Caco-2 (cell line): Measurements from ENCODE around the gene BCO2. TPM values are rescaled to one million over a fixed set of nuclear protein-coding genes. Genes with fewer than 3 reads are reported as not detected.

Experiments
- BruUV-seq: library from RNA; stranded (reverse); fragments of 400-500 nt; replicated peaks from 2 replicates; lab custom pipeline; 2021; lab: Mats Ljungman, UMichigan
- CTCF ChIA-PET: fragments of 300-600 bp; sonication (Branson Sonifier 250); formaldehyde crosslinking; loops from one replicate; lab custom pipeline; 2022; ENCODE audit warnings: antibody characterized with exemption; lab: Charles Lee
- POLR2A ChIA-PET: fragments of 300-600 bp; sonication (Branson Sonifier 250); formaldehyde crosslinking; loops from one replicate; lab custom pipeline; 2022; ENCODE audit warnings: antibody characterized with exemption; lab: Charles Lee
- DNase-seq, 2 experiments: peaks; one replicate each; pipeline versions ENCODE4 v3.0.0 to v3.0.0-alpha.2; 2020 to 2022
- H3K27me3 ChIP-seq: replicated peaks from 2 replicates; pipeline ENCODE4 v1.6.0; 2011; ENCODE audit warnings: low read length; ENCODE audit not compliant: control insufficient read depth, insufficient read depth
- H3K36me3 ChIP-seq: 2 replicates; pipeline ENCODE4 v1.5.1; 2011; ENCODE audit warnings: low read length; ENCODE audit not compliant: control insufficient read depth, insufficient read depth
- H3K4me1 ChIP-seq: fragments of 250-450 bp; sonication (Bioruptor Pico); 2 replicates; pipeline ENCODE4 v1.5.1; 2020; ENCODE audit warnings: mild to moderate bottlenecking
- H3K4me3 ChIP-seq: 2 replicates; pipeline ENCODE4 v1.5.1; 2011; ENCODE audit warnings: low read depth, mild to moderate bottlenecking, control low read depth, low read length
- H3K9me3 ChIP-seq: fragments of 250-450 bp; sonication (Bioruptor Pico); 2 replicates; pipeline ENCODE4 v1.5.1; 2020; ENCODE audit warnings: mild to moderate bottlenecking, moderate library complexity
- H3K27ac Mint-ChIP-seq: one replicate; pipeline ENCODE4 v1.8.0; 2022; ENCODE audit warnings: mixed read lengths; ENCODE audit not compliant: unreplicated experiment
- H3K27me3 Mint-ChIP-seq: one replicate; pipeline ENCODE4 v1.8.0; 2022; ENCODE audit warnings: mixed read lengths; ENCODE audit not compliant: insufficient read depth, unreplicated experiment
- H3K36me3 Mint-ChIP-seq: one replicate; pipeline ENCODE4 v1.8.0; 2022; ENCODE audit warnings: mild to moderate bottlenecking, mixed read lengths; ENCODE audit not compliant: insufficient read depth, unreplicated experiment
- H3K4me1 Mint-ChIP-seq: one replicate; pipeline ENCODE4 v1.8.0; 2022; ENCODE audit warnings: low read depth, mixed read lengths; ENCODE audit not compliant: unreplicated experiment
- H3K4me3 Mint-ChIP-seq: one replicate; pipeline ENCODE4 v1.8.0; 2022; ENCODE audit warnings: mild to moderate bottlenecking, moderate library complexity, mixed read lengths; ENCODE audit not compliant: unreplicated experiment
- H3K9me3 Mint-ChIP-seq: one replicate; pipeline ENCODE4 v1.8.0; 2022; ENCODE audit warnings: mixed read lengths; ENCODE audit not compliant: unreplicated experiment
- CTCF ChIP-seq, 2 experiments: fragments of 200-600 bp in 1 of 2; IDR thresholded peaks; 1 replicate in 1 of 2; 2 replicates in 1 of 2; pipeline versions ENCODE4 v1.5.1 to v1.8.0; 2011 to 2022; ENCODE audit warnings: antibody characterized with exemption in 1 of 2, control low read depth in 1 of 2, inconsistent platforms in 1 of 2, low read depth in 1 of 2, low read length in 1 of 2, mild to moderate bottlenecking in 1 of 2, moderate library complexity in 1 of 2; ENCODE audit not compliant: insufficient read depth in 1 of 2, severe bottlenecking in 1 of 2, unreplicated experiment in 1 of 2
- intact Hi-C: fragments of 100-400 bp; cut with micrococcal nuclease; formaldehyde crosslinking; loops from one replicate; pipeline ENCODE4 v1.10.0; 2022; ENCODE audit not compliant: unreplicated experiment
- total RNA-seq: library from RNA; stranded (reverse); gene quantifications from 2 replicates; pipeline ENCODE4 v1.2.3, GENCODE V29; 2022

The BCO2 gene
- total RNA-seq, 1 experiment from 2014 or later, result 2.2 TPM

- no peak overlapping the region for H3K27ac Mint-ChIP-seq
- ChIA-PET POLR2A (interaction anchor here (0.7 kb wide), 1 partner anchor 70 kb away, joined by 3 read pairs; no protein-coding TSS in a partner anchor), CTCF (interaction anchor here (1.1 kb wide), 1 partner anchor 65 kb away, joined by 5 read pairs; no protein-coding TSS in a partner anchor)
- no peak overlapping the region for H3K4me3 Mint-ChIP-seq
- no peak for TF ChIP-seq CTCF (IDR thresholded peaks at IDR 0.05; ENCODE audit: insufficient read depth in 1 of 2, low read depth in 1 of 2, low read length in 1 of 2, severe bottlenecking in 1 of 2, unreplicated experiment in 1 of 2)
- H3K9me3 Mint-ChIP-seq, result no peaks in the 10 kb centered on the region
- no peaks in the 10 kb centered on the region for H3K36me3 Mint-ChIP-seq
- intact Hi-C loops, result loop anchor here (5.0 to 10.0 kb wide), 3 partner anchors 239 to 1072 kb away; no protein-coding TSS in a partner anchor
- Histone ChIP-seq H3K4me3 (no peak overlapping the region), H3K4me1 (peaks cover 15% of the 10 kb centered on the region), H3K9me3 (no peaks in the 10 kb centered on the region), H3K27me3 (no peaks in the 10 kb centered on the region), H3K36me3 (no peaks in the 10 kb centered on the region)
- no TSS peak for BruUV-seq
- peaks cover 14% of the 10 kb centered on the region for H3K4me1 Mint-ChIP-seq
- no peak for DNase-seq
- no peaks in the 10 kb centered on the region for H3K27me3 Mint-ChIP-seq
Observed at GRCh38 chr11:112215621-112216020, 40.3 kb downstream of the BCO2 start.

- intact Hi-C loops, result loop anchor here (5.0 to 10.0 kb wide), 3 partner anchors 238 to 1071 kb away; no protein-coding TSS in a partner anchor
- no peak overlapping the region for H3K4me3 Mint-ChIP-seq
- TF ChIP-seq CTCF (IDR thresholded peaks at IDR 0.05; ENCODE audit: insufficient read depth in 1 of 2, low read depth in 1 of 2, low read length in 1 of 2, severe bottlenecking in 1 of 2, unreplicated experiment in 1 of 2), result no peak
- no peak overlapping the region for H3K27ac Mint-ChIP-seq
- Histone ChIP-seq H3K4me1 (peaks cover 25% of the 10 kb centered on the region), H3K9me3 (no peaks in the 10 kb centered on the region), H3K27me3 (no peaks in the 10 kb centered on the region), H3K4me3 (no peak overlapping the region), H3K36me3 (no peaks in the 10 kb centered on the region)
- BruUV-seq, result no TSS peak
- H3K9me3 Mint-ChIP-seq, result no peaks in the 10 kb centered on the region
- H3K36me3 Mint-ChIP-seq, result no peaks in the 10 kb centered on the region
- peaks cover 21% of the 10 kb centered on the region for H3K4me1 Mint-ChIP-seq
- DNase-seq, result no peak
- ChIA-PET POLR2A (no interaction called here), CTCF (interaction anchor here (1.1 to 7.1 kb wide), 2 partner anchors 64 kb away, joined by 5 to 139 read pairs; no protein-coding TSS in a partner anchor)
- no peaks in the 10 kb centered on the region for H3K27me3 Mint-ChIP-seq
Observed at GRCh38 chr11:112216561-112217105, 41.3 kb downstream of the BCO2 start.

GRCh38 chr11:112219476-112220232 is 44.3 kb downstream of the BCO2 start:
- ChIA-PET CTCF (interaction anchor here (0.6 to 7.1 kb wide), 4 partner anchors 20 to 114 kb away, joined by 3 to 139 read pairs (median 4); no protein-coding TSS in a partner anchor), POLR2A (no interaction called here)
- Mint-ChIP-seq H3K4me3 (no peak overlapping the region), H3K4me1 (peaks cover 15% of the 10 kb centered on the region), H3K9me3 (no peaks in the 10 kb centered on the region), H3K27ac (no peak overlapping the region), H3K27me3 (no peaks in the 10 kb centered on the region), H3K36me3 (no peaks in the 10 kb centered on the region)
- no peaks in the 10 kb centered on the region for H3K36me3 ChIP-seq
- no peaks in the 10 kb centered on the region for H3K27me3 ChIP-seq
- TF ChIP-seq CTCF (IDR thresholded peaks at IDR 0.05; ENCODE audit: insufficient read depth in 1 of 2, low read depth in 1 of 2, low read length in 1 of 2, severe bottlenecking in 1 of 2, unreplicated experiment in 1 of 2), result peak; percentile 71 to 98
- DNase-seq, result peak; percentile 60 to 78
- peaks cover 26% of the 10 kb centered on the region for H3K4me1 ChIP-seq
- intact Hi-C loops, result loop anchor here (1.0 to 10.0 kb wide), 9 partner anchors 61 to 1068 kb away; no protein-coding TSS in a partner anchor
- H3K4me3 ChIP-seq, result no peak overlapping the region
- BruUV-seq, result no TSS peak
- no peaks in the 10 kb centered on the region for H3K9me3 ChIP-seq
